Pulmonary artery endothelial cell (primary cell): Measurements from ENCODE around the gene HSD17B8. TPM values are rescaled to one million over a fixed set of nuclear protein-coding genes. Genes with fewer than 3 reads are reported as not detected.

Experiments used
- DNase-seq: peaks from one replicate; pipeline ENCODE4 v3.0.0-alpha.2; 2011; ENCODE audit warnings: low read depth, low spot score
- total RNA-seq: library from RNA; depleted of rRNA; stranded (reverse); fragments of >200 nt; gene quantifications from 2 replicates; pipeline ENCODE4 v1.2.3, GENCODE V29; 2014

The HSD17B8 gene
- total RNA-seq, 1 donor from 2014 or later = 8.6 TPM

DNA sequence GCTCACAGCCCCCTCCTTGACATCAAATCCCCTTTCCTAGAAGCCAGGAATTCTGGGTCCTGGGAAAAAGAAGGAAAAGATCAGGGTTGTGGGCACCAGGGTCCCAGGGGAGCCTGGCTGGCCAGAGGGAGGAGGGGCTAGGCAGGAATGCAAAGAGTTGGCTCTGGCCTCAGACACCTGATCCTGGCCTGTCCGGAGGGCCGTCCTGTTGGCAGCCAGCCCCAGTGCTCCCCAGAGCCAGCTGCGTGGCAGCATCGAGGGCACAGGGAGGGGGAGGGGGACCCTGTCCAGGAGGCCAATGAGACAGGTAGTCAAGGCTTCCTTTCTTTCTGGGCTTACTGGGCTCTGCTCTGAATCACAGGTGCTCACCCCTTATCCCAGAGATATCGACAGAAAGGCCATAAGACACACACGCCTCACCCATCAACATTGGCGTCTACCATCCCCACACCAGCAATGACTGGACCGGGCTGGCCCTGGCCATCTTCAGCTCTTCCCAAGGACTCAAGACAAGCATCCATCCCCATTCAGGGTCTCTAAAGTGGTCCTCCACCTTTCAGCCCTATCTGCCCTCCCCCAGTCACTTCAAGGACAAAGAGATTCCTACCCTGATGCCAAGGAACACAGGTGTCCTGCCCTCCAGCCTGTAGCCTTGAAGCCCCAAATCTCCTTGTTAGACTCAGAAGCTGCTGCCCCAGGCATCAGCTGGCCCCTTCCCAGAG lies 12.9 kb upstream of the HSD17B8 start:
- DNase-seq = no peak

DNA sequence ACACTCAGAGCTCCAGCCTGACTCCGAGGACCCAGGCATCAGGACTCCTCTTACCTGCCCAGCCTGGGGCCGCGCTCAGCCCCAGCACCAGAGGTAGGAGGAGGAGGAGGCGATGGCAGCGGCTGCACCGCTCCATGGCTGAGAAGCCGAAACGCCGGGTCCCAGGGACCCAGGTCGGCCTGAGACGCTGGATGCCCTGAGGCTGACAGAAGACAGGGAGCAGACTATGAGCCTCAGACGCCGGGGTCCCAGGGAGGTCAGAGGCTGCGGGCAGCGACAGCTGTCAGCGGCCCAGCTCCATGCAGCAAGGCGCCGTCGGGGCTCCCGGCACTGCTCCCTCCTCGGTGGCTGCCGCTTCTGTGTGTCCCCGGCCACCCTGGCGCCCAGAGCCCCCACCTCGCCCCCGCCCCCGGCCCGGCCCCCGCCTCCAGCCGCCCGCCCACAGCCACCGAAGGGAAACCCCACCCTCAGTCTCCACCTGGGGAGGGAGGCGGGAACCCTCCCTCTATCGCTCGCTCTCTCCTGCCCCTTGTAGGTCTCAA lies 12.3 kb upstream of the HSD17B8 start, which contains the start of gene COL11A2:
Gene COL11A2 (minus strand): TSS at position 363 of the 542 bp plus-strand sequence. CDS start 227 bp downstream, at position 136.
- DNase-seq = no peak

DNA sequence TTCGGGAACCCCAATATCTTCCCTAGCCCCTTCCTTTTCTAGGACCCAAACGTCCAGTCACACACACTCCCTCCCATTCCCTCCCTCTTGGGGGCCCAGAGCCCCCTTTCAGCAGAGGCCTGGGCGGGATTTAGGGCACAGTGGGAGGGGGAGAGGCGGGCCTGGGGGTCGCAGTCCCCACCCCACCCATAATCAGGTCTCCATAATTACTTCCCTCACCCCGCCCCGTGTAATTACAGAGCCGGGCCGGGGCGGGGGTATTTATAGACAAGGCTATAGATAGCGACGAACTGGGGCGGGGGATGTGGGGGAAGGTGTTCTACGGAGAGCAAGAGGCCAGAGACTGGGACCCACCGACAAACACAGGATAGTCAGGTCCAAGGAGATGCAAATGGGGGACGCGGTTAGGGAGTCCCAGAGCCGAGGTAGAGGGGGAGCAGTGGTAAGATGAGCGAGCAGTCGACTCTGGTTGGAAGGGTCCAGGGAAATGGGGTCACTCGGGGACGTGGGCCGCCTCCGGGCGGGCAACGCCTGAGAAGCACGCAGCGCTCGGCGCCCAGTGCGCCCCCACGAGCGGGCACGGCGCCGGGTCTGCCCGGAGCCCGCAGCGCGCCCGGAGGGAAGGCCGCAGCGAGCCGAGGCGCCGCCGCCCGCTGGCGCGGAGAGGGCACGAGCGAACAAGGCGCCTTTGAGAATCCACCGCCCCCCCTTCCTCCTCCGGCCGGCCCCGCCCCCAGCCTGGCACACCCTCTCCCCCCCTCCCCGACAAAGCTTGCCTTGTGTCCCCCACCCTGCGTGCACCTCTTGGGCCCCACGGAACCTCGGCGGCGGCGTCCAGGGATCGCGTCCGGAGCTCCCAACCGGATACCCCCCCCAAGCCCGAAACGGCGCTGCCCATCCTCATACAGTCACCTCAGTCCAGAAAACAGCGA lies 11.5 kb upstream of the HSD17B8 start:
- DNase-seq = no peak

DNA sequence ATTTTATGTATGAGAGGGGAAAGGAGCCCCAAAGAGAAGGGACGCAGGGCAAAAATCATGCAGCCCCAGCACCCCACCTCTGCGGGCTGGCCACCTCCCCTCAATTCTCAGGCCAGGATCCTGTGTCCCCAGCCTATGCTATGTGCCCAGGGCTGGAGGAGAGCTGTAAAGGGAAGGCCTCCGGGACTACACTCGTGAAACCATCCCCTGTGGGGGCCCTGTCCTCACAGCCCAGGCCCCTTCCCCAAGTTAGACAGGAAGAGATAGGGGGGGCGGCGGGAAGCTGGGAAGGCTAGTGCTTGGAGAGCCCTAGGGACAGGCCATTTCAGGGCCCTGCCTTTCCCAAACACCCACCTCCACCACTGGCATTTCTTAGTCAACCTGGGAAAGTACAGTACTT lies 10.8 kb upstream of the HSD17B8 start:
- no peak for DNase-seq

DNA sequence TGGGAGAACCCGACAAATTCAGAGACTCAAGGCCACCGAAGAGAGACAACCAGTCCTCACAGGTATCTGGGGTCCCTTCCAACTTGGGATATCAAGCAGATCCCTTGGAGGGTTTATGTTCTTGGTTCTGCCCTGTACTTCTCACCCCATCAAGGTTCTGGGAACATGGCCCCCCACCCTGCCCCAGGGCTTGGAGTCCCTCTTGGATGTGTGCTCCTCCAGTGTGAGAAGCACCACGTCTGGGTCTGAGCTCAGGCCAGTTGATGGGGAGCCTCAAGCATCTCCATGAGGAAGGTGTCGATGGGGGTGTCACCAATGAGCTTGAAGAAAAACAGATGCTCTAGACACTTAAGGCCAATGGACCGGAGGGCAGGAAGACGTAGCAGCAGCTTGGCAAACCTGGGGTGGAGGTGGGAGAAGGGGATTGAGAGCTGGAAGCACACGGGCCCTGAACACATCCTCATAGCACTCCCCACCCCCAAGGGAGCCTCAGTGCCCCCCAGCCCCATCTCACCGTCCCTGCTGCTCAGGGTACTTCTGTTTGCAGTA lies 9.9 kb upstream of the HSD17B8 start:
- no peak for DNase-seq

DNA sequence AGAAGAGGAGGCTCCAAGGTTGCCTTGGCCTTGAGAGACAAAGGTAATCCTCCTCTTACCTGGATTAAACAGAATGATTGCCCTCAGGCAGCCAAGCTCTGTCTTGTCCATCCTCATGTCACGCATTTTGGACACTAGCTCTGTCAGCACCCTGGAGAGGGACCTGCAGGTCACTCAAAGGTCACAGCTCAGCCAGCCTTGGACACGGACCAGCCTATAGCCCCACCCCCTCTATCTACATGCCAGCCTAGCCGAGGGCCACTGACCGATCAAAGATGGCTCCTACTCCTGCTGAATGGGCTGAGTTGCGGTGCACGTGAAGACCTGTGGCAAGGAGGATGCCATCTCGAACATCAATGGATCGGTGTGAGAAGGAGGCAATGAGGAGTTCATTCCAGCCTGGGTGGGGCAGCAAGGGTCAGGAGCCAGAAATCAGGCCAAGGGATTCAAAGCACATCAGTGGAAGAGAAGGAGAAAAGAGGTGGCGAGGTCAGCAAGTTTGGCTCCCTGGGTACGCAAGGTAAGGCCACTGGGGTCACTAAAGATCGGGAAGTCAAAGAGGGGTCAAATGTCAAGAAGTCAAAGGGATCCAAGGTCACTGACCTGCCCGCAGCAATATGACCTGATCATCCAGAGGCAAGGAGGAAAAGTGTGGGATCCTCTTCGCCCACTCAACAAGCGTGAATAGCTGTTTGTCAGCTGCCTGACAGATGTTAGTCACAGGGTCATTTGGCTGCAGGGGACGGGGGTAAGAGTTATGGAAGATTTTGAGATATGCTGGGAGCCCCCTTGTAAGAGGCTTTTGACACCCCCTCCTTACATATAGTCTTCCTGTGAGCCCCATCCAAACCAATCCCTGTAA lies 8.9 kb upstream of the HSD17B8 start:
- DNase-seq = no peak

DNA sequence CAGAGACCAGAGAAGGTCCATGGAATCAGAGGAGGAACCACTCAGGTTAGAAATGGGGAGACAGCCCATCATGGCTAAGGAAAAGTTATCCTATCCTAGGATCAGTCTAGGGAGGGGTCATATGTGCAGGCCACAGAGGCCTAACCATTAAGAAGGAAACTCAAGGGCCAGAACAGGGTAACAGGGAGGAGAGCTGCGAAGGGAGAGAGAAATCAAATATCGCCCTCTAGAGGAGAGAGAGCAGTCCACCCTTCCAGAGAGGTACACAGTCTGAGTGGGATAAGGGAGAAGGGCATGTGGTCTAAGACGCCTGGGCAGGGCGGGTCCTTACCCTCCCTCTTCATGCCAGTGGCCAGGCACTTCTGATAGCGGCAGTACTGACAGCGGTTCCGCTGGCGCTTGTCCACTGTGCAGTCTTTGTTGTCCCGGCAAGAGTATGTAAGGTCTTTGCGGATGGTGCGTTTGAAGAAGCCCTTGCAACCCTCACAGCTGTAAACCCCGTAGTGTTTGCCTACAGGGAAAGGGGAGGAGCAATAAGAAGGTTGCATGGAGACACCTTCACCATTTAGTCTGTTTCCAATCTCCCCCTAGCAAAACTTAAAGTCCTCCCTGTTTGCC lies 6.9 kb upstream of the HSD17B8 start:
- DNase-seq = peak; percentile 32

DNA sequence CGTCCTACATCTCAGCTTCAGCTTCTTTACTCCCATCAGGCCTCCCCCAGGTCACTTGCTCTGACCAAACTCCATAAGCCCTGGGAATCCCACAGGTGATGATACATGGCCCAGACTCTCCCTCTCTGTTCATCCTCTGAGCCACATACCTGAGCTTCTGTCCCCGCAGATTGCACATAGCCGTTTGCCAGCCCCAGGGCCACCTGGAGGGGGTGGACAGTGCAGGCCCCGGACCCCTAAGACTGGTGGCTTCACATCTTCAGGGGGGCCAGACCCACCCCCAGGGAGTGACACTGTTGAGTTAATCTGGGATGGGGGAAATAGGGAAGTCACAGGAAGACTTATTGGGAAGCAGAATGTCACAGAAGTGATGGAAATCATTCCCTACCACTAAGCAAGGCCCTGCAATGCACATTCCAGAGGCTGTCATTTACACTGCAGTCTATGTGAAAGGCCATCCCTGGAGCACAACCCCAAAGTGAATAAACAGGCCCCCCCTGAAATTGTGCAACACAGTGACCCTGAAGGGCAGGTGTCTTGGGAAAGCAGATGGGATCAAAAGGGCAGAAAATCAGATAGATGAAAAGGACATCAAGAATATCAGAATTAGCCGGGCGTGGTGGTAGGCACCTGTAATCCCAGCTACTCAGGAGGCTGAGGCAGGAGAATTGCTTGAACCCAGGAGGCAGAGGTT lies 6.1 kb upstream of the HSD17B8 start:
- DNase-seq = no peak

DNA sequence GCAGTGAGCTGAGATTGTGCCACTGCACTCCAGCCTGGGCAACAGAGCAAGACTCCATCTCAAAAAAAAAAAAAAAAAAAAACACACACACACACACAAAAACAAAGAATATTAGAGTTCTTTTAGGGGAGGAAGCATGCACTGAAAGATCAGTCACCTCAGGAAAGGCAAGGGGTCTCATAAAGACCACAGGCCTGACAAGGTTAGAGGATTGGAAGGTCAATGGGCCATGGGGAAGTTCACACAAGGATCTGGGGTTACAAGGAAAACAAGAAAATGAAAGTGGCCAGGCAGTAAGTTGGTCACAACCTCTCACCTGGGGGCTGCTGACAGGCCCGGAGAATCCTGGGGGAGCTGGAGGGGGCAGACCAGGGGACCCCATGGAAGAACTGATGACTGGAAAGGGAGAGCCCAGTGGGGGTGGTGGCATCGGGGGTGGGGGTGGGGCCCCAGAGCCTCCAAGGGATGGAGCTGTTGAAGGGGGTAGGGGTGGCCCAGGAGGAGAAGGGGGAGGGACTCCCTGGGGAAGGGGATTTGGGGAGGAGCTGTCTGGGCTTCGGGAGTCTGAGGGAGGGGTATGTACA lies 5.5 kb upstream of the HSD17B8 start:
- DNase-seq = no peak

DNA sequence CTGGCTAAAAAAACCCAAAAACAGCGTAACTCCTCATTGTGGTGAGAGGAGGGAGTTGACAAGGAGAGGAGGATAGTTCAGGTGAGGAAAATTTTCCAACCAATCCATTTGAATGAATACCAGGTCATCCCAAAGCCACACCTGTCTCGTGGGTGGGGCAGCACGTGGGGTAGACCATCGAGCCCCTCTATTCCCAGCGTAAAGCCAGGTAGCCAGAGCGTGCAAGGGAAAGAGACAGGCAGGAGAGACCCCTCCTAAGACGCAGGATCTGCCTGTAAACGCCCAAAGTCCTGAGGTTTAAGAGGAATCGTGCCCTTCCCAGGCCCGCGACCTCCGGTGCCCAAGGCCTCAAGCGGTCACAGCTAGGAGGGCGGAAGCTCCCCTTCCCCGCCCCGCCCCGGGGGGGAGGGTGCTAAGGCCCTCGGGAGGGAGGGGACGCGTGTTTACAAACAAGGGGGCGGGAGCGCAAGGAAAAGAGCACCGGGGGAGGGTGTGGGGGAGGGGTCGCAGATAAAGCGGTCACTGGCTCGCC lies 4.7 kb upstream of the HSD17B8 start:
- no peak for DNase-seq

DNA sequence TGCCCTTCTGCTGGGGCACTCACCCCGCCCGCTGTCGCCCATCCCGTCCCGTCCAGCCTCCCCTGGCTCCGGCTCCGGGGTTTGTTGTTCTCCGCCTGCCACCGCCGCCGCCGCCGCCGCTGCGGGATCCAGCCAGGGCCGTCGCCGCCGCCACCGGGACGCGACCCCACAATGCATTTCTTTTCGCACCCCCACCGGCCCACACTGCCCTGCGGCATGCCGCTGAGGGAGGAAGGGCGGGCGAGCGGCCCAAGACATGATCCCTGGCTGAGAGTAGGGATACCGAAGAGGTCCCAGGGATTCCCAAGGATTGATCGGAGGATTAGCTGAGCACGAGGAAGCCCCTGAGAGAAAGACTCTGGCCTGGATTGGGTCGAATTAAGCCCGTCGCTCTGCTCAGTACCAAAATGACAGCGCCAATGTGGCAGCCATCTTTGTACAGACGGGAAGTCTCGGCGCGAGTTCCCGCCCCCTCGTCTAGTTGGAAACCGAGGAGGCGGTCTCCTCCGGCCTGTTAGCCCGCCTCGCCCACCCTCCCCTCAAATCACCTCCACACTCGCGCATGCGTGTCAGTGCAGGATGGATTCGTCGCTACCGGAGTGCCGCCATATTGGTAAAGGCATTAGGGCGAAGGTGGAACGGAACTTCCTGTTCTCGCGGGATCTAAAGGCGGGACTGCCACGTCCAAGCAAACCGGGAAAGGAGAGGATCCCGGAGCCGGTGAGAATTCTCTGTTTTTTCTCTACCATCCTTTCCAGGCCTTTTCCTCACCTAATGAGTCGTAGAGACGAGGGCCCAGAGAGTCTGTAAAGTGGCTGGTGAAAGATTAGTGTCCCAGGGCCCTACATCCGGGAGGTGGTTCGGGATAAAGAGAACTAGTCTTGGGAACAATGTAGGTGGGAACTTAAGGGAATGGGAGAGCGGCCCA lies 4.0 kb upstream of the HSD17B8 start, which contains the start of the genes RXRB and SLC39A7:
Gene RXRB (minus strand): TSS at position 447 of the 928 bp plus-strand sequence. CDS start 189 bp downstream, at position 258.
Gene SLC39A7 (plus strand): TSS at position 649 of the 928 bp plus-strand sequence. CDS start 379 bp downstream, outside the sequence.
- peak; percentile 98 for DNase-seq

DNA sequence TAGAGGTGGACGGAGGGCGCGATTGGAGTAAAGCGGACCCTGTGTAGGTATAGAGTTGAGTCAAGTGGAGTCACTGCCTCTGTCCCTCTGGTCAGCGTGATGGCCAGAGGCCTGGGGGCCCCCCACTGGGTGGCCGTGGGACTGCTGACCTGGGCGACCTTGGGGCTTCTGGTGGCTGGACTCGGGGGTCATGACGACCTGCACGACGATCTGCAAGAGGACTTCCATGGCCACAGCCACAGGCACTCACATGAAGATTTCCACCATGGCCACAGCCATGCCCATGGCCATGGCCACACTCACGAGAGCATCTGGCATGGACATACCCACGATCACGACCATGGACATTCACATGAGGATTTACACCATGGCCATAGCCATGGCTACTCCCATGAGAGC lies 3.3 kb upstream of the HSD17B8 start:
- no peak for DNase-seq

DNA sequence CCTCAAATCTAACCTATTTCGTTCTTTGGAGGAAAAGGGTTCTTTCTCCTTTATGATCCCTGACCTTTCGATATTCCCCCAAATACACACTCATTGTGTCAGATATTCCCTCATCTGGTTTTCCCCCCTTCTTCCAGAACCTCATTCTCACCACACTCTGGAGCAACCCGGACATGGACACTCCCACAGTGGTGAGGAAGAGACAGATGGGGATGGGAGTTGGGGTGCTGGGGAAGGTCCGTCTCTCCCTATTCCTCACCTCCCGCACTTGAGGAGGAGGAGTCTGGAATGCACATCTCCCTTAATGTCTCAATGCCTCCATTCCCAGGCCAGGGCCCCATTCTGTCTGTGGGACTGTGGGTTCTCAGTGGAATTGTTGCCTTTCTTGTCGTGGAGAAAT lies 2.5 kb upstream of the HSD17B8 start:
- no peak for DNase-seq

DNA sequence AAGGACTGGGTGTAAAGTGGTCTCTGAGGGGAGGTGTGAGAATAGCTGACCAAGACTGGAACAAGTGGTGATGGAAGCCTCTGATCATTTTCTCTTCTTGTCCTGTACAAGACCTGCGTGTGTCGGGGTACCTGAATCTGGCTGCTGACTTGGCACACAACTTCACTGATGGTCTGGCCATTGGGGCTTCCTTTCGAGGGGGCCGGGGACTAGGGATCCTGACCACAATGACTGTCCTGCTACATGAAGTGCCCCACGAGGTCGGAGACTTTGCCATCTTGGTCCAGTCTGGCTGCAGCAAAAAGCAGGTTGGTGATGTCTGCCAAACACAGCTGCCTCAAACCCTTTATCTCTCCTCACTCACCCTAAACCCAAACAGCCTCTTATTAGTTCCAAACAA lies 1.7 kb upstream of the HSD17B8 start:
- DNase-seq = no peak

DNA sequence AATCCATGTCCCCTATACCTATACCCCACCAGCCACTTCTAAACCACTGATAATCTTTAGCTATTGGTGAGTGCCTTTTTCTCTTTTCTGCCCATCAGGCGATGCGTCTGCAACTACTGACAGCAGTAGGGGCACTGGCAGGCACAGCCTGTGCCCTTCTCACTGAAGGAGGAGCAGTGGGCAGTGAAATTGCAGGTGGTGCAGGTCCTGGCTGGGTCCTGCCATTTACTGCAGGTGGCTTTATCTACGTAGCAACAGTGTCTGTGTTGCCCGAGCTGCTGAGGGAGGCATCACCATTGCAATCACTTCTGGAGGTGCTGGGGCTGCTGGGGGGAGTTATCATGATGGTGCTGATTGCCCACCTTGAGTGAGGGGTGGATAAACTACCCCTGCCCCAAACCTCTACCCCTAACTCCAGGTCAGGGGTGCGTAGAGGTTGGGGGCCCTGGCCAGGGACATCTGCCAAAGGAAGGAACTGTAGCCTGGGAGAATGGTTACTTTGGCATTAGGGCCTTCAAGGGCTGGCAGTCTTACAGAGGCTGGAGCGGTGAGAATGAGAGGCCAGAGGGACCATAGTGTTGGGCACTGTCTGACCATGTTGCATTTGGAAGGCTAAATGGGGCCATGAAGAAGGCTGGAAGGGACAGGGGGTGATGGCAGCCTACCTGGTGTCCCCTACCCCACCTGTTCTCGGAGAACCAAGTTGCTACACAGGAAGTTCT lies 851 bp upstream of the HSD17B8 start:
- no peak for DNase-seq

DNA sequence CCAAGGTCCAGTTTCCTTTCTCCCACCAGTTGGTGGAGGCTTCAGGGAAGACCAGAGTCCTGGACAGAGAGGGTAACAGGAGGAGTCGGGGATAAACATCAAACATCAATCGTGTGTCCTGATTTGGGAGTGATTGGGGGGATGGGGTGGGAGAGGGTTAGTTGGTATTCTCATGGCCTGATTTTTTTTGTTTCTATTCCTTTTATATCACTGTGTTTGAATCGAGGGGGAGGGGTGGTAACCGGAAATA lies 365 bp upstream of the HSD17B8 start:
- DNase-seq = no peak

DNA sequence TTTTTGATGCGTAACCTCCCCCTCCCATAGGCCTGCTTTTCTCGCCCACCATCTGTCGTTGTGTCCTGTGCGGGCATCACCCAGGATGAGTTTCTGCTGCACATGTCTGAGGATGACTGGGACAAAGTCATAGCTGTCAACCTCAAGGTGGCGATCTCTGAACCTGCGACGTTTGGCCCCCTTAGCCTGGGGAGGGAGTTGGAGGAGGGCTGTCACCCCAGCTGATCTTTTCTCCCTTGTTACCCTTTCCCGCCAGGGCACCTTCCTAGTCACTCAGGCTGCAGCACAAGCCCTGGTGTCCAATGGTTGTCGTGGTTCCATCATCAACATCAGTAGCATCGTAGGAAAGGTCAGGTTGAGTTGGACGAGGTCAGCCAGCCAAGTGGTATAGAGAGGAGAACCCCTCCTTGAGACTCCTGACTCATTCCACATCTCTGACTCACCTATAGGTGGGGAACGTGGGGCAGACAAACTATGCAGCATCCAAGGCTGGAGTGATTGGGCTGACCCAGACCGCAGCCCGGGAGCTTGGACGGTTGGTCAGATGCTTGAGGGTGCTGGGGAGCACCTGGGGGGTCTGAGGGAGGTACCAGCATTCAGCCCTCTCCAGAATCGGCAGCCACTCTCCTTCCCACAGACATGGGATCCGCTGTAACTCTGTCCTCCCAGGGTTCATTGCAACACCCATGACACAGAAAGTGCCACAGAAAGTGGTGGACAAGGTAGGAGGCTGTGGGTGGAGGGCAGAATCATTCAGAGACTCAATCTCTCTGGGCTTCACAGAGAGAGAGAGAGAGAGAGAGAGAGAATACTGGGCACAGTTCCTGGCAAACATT lies 954 bp downstream of the HSD17B8 start:
- DNase-seq = no peak
